IPS DF 6.9 (cell line): ENCODE results near the gene PPP2R5C.
A peak's percentile ranks its signal among the peaks of the same experiment; 100 is the strongest.

Source experiments
- DNase-seq: peaks from one replicate; pipeline ENCODE4 v3.0.0-alpha.2; 2013; ENCODE audit warnings: low read depth, low spot score
- H3K27ac ChIP-seq: one replicate; pipeline ENCODE4 v1.5.1; 2013; ENCODE audit warnings: low read length, control low read depth
- H3K27me3 ChIP-seq: 2 replicates; pipeline ENCODE4 v1.6.1; 2013; ENCODE audit warnings: mild to moderate bottlenecking, low read length; ENCODE audit not compliant: control insufficient read depth, insufficient read depth
- H3K36me3 ChIP-seq: 2 replicates; pipeline ENCODE4 v1.6.1; 2013; ENCODE audit warnings: low read length; ENCODE audit not compliant: control insufficient read depth, insufficient read depth
- H3K4me1 ChIP-seq: 2 replicates; pipeline ENCODE4 v1.6.1; 2013; ENCODE audit warnings: low read length; ENCODE audit not compliant: control insufficient read depth, insufficient read depth
- H3K4me3 ChIP-seq: 2 replicates; pipeline ENCODE4 v1.5.1; 2013; ENCODE audit warnings: mild to moderate bottlenecking, low read length
- H3K9me3 ChIP-seq: 2 replicates; pipeline ENCODE4 v1.6.1; 2013; ENCODE audit warnings: low read length, inconsistent platforms; ENCODE audit not compliant: control insufficient read depth, insufficient read depth
- WGBS: extraction: QIAGEN DNeasy Blood & Tissue Kit; methylation state at CpG from one replicate; pipeline ENCODE4 v1.1.7; 2013; ENCODE audit warnings: mixed read lengths, missing lambda C conversion rate; ENCODE audit not compliant: insufficient read length, insufficient coverage; 5-methylcytosine and 5-hydroxymethylcytosine counted together

PPP2R5C gene

GRCh38 chr14:101851736-101852405 lies 90.4 kb downstream of the PPP2R5C start:
- DNase-seq = no peak
- no CpG with 5 or more reads among the region's 7 CpGs for WGBS
- Histone ChIP-seq H3K4me3 (no peak overlapping the region), H3K4me1 (no peaks in the 10 kb centered on the region), H3K36me3 (no peaks in the 10 kb centered on the region), H3K9me3 (no peaks in the 10 kb centered on the region), H3K27ac (no peak overlapping the region), H3K27me3 (no peaks in the 10 kb centered on the region)

GRCh38 chr14:101852785-101853184 lies 91.3 kb downstream of the PPP2R5C start:
- DNase-seq = no peak
- Histone ChIP-seq H3K4me1 (no peaks in the 10 kb centered on the region), H3K4me3 (no peak overlapping the region), H3K27me3 (no peaks in the 10 kb centered on the region), H3K36me3 (no peaks in the 10 kb centered on the region), H3K9me3 (no peaks in the 10 kb centered on the region), H3K27ac (no peak overlapping the region)
- WGBS = no CpG with 5 or more reads among the region's 5 CpGs

DNA sequence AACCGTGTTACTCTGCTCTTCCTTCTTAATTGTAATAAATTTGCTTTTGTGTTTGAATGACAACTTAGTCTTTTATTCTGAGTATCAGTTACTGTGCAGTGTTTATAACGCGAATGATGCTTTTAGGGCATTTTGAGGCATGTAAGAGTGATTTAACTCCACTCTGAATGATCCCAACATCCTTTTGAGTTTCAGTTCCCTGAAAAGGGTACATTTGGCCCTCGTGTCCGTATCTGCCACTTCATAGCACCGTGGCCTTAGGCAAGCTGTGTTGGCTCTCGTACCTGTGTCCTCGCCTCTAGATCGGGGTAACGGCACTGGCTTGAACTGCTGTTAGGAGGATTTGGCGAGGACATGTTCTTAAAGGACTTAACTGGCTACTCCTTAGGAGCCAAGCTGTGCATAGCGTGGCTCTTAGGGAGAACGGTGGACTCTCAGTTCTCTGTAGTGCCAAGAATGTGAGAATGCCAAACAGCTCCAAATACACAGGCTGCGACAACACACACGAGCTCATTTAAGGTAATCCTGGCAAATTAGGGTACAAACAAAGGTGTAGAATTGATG lies 92.0 kb downstream of the PPP2R5C start:
- Histone ChIP-seq H3K36me3 (no peaks in the 10 kb centered on the region), H3K9me3 (no peaks in the 10 kb centered on the region), H3K27me3 (no peaks in the 10 kb centered on the region), H3K27ac (no peak overlapping the region), H3K4me3 (no peak overlapping the region), H3K4me1 (no peaks in the 10 kb centered on the region)
- WGBS = no CpG with 5 or more reads among the region's 15 CpGs
- DNase-seq = no peak

- no peaks in the 10 kb centered on the region for H3K4me1 ChIP-seq
- DNase-seq = no peak
- no peaks in the 10 kb centered on the region for H3K36me3 ChIP-seq
- no peak overlapping the region for H3K4me3 ChIP-seq
- WGBS = no CpG with 5 or more reads among the region's 5 CpGs
- no peaks in the 10 kb centered on the region for H3K27me3 ChIP-seq
- no peaks in the 10 kb centered on the region for H3K9me3 ChIP-seq
- H3K27ac ChIP-seq = no peak overlapping the region
These were observed 92.9 kb downstream of the PPP2R5C start for GRCh38 chr14:101854366-101854765.

GRCh38 chr14:101855958-101856357 lies 94.4 kb downstream of the PPP2R5C start:
- Histone ChIP-seq H3K4me1 (no peaks in the 10 kb centered on the region), H3K36me3 (no peaks in the 10 kb centered on the region), H3K27me3 (no peaks in the 10 kb centered on the region), H3K4me3 (no peak overlapping the region), H3K9me3 (no peaks in the 10 kb centered on the region), H3K27ac (no peak overlapping the region)
- WGBS = no CpG with 5 or more reads among the region's 5 CpGs
- no peak for DNase-seq

- Histone ChIP-seq H3K9me3 (no peaks in the 10 kb centered on the region), H3K27me3 (no peaks in the 10 kb centered on the region), H3K36me3 (no peaks in the 10 kb centered on the region), H3K27ac (no peak overlapping the region), H3K4me3 (no peak overlapping the region), H3K4me1 (no peaks in the 10 kb centered on the region)
- no peak for DNase-seq
- no CpG with 5 or more reads among the region's 4 CpGs for WGBS
These were observed 95.0 kb downstream of the PPP2R5C start for GRCh38 chr14:101856536-101856935.

GRCh38 chr14:101857226-101857625 lies 95.7 kb downstream of the PPP2R5C start:
- H3K36me3 ChIP-seq = no peaks in the 10 kb centered on the region
- no CpG with 5 or more reads among the region's 1 CpG for WGBS

GRCh38 chr14:101858791-101859537 lies 97.5 kb downstream of the PPP2R5C start:
- H3K9me3 ChIP-seq = no peaks in the 10 kb centered on the region
- H3K4me3 ChIP-seq = no peak overlapping the region
- H3K27ac ChIP-seq = no peak overlapping the region
- H3K36me3 ChIP-seq = no peaks in the 10 kb centered on the region
- no peaks in the 10 kb centered on the region for H3K4me1 ChIP-seq
- H3K27me3 ChIP-seq = no peaks in the 10 kb centered on the region
- WGBS = no CpG with 5 or more reads among the region's 17 CpGs
- no peak for DNase-seq

More at GRCh38 chr14:101857226-101857625, 95.7 kb downstream of the PPP2R5C start:
- Histone ChIP-seq H3K27me3 (no peaks in the 10 kb centered on the region), H3K27ac (no peak overlapping the region), H3K4me3 (no peak overlapping the region), H3K4me1 (no peaks in the 10 kb centered on the region), H3K9me3 (no peaks in the 10 kb centered on the region)
- DNase-seq = peak; percentile 13

DNA sequence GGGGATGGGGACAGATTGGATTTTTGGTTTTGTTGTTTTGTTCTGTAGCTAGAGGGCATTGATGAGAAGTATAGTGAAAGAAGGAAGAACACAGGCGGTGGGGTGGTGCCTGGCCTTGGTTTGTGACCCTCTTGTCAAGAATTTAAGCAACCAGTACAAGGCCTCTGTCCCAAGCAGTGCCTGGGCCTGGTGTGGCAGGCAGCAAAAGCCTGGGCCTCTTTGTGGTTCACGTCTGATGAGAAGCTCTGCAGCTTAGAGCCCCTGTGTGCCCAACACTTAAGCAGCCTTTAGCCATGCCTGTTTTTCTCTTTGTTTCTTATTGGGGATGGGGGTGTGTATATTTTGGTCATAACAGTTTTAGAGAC lies 98.0 kb downstream of the PPP2R5C start:
- no peaks in the 10 kb centered on the region for H3K9me3 ChIP-seq
- no peaks in the 10 kb centered on the region for H3K4me1 ChIP-seq
- DNase-seq = no peak
- no CpG with 5 or more reads among the region's 2 CpGs for whole genome bisulfite sequencing
- no peak overlapping the region for H3K27ac ChIP-seq
- H3K4me3 ChIP-seq = no peak overlapping the region
- no peaks in the 10 kb centered on the region for H3K27me3 ChIP-seq
- H3K36me3 ChIP-seq = no peaks in the 10 kb centered on the region

- Histone ChIP-seq H3K4me1 (no peaks in the 10 kb centered on the region), H3K27me3 (no peaks in the 10 kb centered on the region), H3K27ac (no peak overlapping the region), H3K9me3 (no peaks in the 10 kb centered on the region), H3K4me3 (no peak overlapping the region), H3K36me3 (no peaks in the 10 kb centered on the region)
- WGBS = no CpG with 5 or more reads among the region's 1 CpG
- no peak for DNase-seq
These were observed 98.4 kb downstream of the PPP2R5C start for GRCh38 chr14:101859958-101860357.
